ENCODE data around the gene UCN. TPM values are rescaled to one million over a fixed set of nuclear protein-coding genes. Genes with fewer than 3 reads are reported as not detected.
A peak's percentile ranks its signal among the peaks of the same experiment; 100 is the strongest.

UCN gene
- total RNA-seq, 1 experiment from 2014 or later = 4.4 TPM

GRCh38 chr2:27312152-27312551 is 3.9 kb upstream of the UCN start:
- Histone ChIP-seq H3K36me3 (ENCODE audit: control insufficient read depth, insufficient read depth, low read length) (no peaks in the 10 kb centered on the region), H3K4me3 (ENCODE audit: low read depth in 2 of 2, low read length in 2 of 2) (no peak overlapping the region), H3K27ac (ENCODE audit: low read length) (no peak overlapping the region), H3K27me3 (ENCODE audit: control insufficient read depth, insufficient read depth, low read length) (no peaks in the 10 kb centered on the region), H3K4me1 (ENCODE audit: control insufficient read depth, insufficient read depth, low read length) (no peaks in the 10 kb centered on the region), H3K9me3 (ENCODE audit: control insufficient read depth, insufficient read depth, low read depth, low read length) (no peaks in the 10 kb centered on the region)
- POLR2A ChIA-PET = no interaction called here
- DNase-seq (ENCODE audit: low read depth, low spot score) (no peak), ATAC-seq (no peak)
- TF ChIP-seq CTCF (IDR thresholded peaks at IDR 0.05) = no peak
- no peak for TF ChIP-seq REST (IDR thresholded peaks at IDR 0.05; ENCODE audit: insufficient read depth in 1 of 2, low read depth in 2 of 2, low read length in 1 of 2)
- no peak for TF ChIP-seq TCF7L2 (IDR thresholded peaks at IDR 0.05; ENCODE audit: low read depth, low read length)
- TF ChIP-seq POLR2AphosphoS5 (IDR thresholded peaks at IDR 0.05; ENCODE audit: low read depth, low read length) = no peak
- no peak for TF ChIP-seq SIN3A (IDR thresholded peaks at IDR 0.05; ENCODE audit: borderline replicate concordance, insufficient read depth, low read depth, low read length)
- in situ Hi-C loops (cut with HindIII; ENCODE audit: low pct_unique_long_range_greater_than_20kb, low sequenced_read_pairs) (no loop called here), intact Hi-C loops (cut with micrococcal nuclease; ENCODE audit: unreplicated experiment) (no loop called here)
- CTCF ChIA-PET = no interaction called here
- BruUV-seq (replicated peaks) = no TSS peak

GRCh38 chr2:27309651-27310050 is 1.4 kb upstream of the UCN start:
- no peaks in the 10 kb centered on the region for H3K4me1 ChIP-seq (ENCODE audit: control insufficient read depth, insufficient read depth, low read length)
- POLR2A ChIA-PET = no interaction called here
- DNase-seq (ENCODE audit: low read depth, low spot score) = no peak
- H3K4me3 ChIP-seq (ENCODE audit: low read depth in 2 of 2, low read length in 2 of 2) = no peak overlapping the region
- H3K27ac ChIP-seq (ENCODE audit: low read length) = no peak overlapping the region
- H3K27me3 ChIP-seq (ENCODE audit: control insufficient read depth, insufficient read depth, low read length) = no peaks in the 10 kb centered on the region
- TSS peak; percentile 64 for BruUV-seq (replicated peaks)
- TF ChIP-seq CTCF (IDR thresholded peaks at IDR 0.05) (no peak), TCF7L2 (IDR thresholded peaks at IDR 0.05; ENCODE audit: low read depth, low read length) (no peak), SIN3A (IDR thresholded peaks at IDR 0.05; ENCODE audit: borderline replicate concordance, insufficient read depth, low read depth, low read length) (no peak), REST (IDR thresholded peaks at IDR 0.05; ENCODE audit: insufficient read depth in 1 of 2, low read depth in 2 of 2, low read length in 1 of 2) (no peak), POLR2AphosphoS5 (IDR thresholded peaks at IDR 0.05; ENCODE audit: low read depth, low read length) (no peak)
- H3K9me3 ChIP-seq (ENCODE audit: control insufficient read depth, insufficient read depth, low read depth, low read length) = no peaks in the 10 kb centered on the region
- ATAC-seq = no peak; the same call in 1 of the 2 replicates
- in situ Hi-C loops (cut with HindIII; ENCODE audit: low pct_unique_long_range_greater_than_20kb, low sequenced_read_pairs) = no loop called here
- no peaks in the 10 kb centered on the region for H3K36me3 ChIP-seq (ENCODE audit: control insufficient read depth, insufficient read depth, low read length)
- CTCF ChIA-PET = no interaction called here
- intact Hi-C loops (cut with micrococcal nuclease; ENCODE audit: unreplicated experiment) = no loop called here

Data from Panc1 (cell line).